ENCODE results near the gene MEIS2.

MEIS2 gene

GRCh38 chr15:36940636-36941260 lies 159.6 kb downstream of the MEIS2 start:
- ATAC-seq (replicated peaks) (no peak), DNase-seq (no peak)
- Mint-ChIP-seq H3K27ac (no peak overlapping the region), H3K9me3 (no peaks in the 10 kb centered on the region), H3K4me3 (no peak overlapping the region), H3K4me1 (no peaks in the 10 kb centered on the region), H3K27me3 (peaks cover 0 to 5% of the 10 kb centered on the region in 2 donors), H3K36me3 (no peaks in the 10 kb centered on the region)

- no peak overlapping the region for H3K27ac Mint-ChIP-seq
- ATAC-seq (replicated peaks): no peak
- H3K4me1 Mint-ChIP-seq: no peaks in the 10 kb centered on the region
- no peaks in the 10 kb centered on the region for H3K9me3 Mint-ChIP-seq
- no peak overlapping the region for H3K4me3 Mint-ChIP-seq
- peaks cover 0 to 5% of the 10 kb centered on the region in 2 donors for H3K27me3 Mint-ChIP-seq
- H3K36me3 Mint-ChIP-seq: no peaks in the 10 kb centered on the region
- no peak for DNase-seq
Observed at GRCh38 chr15:36940219-36940618, 160.1 kb downstream of the MEIS2 start.

DNA sequence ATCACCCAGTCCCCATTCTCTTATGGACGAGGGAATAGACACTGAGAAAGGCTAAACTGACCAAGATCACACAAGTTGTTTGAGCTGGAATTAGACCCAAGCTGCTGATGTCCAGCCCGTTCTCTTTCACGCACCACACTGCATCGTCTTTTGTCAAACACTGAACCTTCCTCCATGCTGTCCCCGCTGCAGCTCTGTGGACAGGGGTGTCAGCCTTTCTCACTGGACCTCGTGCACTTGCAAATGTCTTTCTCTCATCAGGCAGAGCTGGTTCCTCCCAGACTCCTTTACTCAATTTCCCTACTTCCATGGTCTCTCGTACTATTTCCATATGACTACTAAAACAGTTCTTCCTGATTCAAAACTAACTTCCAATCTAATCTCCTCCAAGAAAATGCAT lies 161.6 kb downstream of the MEIS2 start:
- H3K27ac Mint-ChIP-seq: no peak overlapping the region
- H3K9me3 Mint-ChIP-seq: no peaks in the 10 kb centered on the region
- H3K4me1 Mint-ChIP-seq: no peaks in the 10 kb centered on the region
- no peaks in the 10 kb centered on the region for H3K36me3 Mint-ChIP-seq
- DNase-seq: no peak
- no peak overlapping the region for H3K4me3 Mint-ChIP-seq
- H3K27me3 Mint-ChIP-seq: peaks cover 0 to 5% of the 10 kb centered on the region in 2 donors
- no peak for ATAC-seq (replicated peaks)

- H3K4me1 Mint-ChIP-seq: no peaks in the 10 kb centered on the region
- ATAC-seq (replicated peaks) (no peak), DNase-seq (no peak)
- H3K4me3 Mint-ChIP-seq: no peak overlapping the region
- H3K9me3 Mint-ChIP-seq: no peaks in the 10 kb centered on the region
- no peak overlapping the region for H3K27ac Mint-ChIP-seq
- H3K27me3 Mint-ChIP-seq: peaks cover 0 to 5% of the 10 kb centered on the region in 2 donors
- H3K36me3 Mint-ChIP-seq: no peaks in the 10 kb centered on the region
Observed at GRCh38 chr15:36938131-36938530, 162.2 kb downstream of the MEIS2 start.

GRCh38 chr15:36936613-36937012 lies 163.7 kb downstream of the MEIS2 start:
- Mint-ChIP-seq H3K36me3 (no peaks in the 10 kb centered on the region), H3K27ac (no peak overlapping the region), H3K27me3 (peaks cover 0 to 5% of the 10 kb centered on the region in 2 donors), H3K9me3 (no peaks in the 10 kb centered on the region), H3K4me3 (no peak overlapping the region), H3K4me1 (no peaks in the 10 kb centered on the region)
- DNase-seq (no peak), ATAC-seq (replicated peaks) (no peak)

- ATAC-seq (replicated peaks) (no peak), DNase-seq (no peak)
- peaks cover 0 to 2% of the 10 kb centered on the region in 2 donors for H3K9me3 Mint-ChIP-seq
- no peaks in the 10 kb centered on the region for H3K27me3 Mint-ChIP-seq
- no peaks in the 10 kb centered on the region for H3K4me1 Mint-ChIP-seq
- H3K4me3 Mint-ChIP-seq: no peak overlapping the region
- H3K27ac Mint-ChIP-seq: no peak overlapping the region
- H3K36me3 Mint-ChIP-seq: no peaks in the 10 kb centered on the region
Observed at GRCh38 chr15:36933255-36933990, 166.9 kb downstream of the MEIS2 start.

- Mint-ChIP-seq H3K4me1 (no peaks in the 10 kb centered on the region), H3K27ac (no peak overlapping the region), H3K9me3 (peaks cover 0 to 2% of the 10 kb centered on the region in 2 donors), H3K27me3 (no peaks in the 10 kb centered on the region), H3K36me3 (no peaks in the 10 kb centered on the region), H3K4me3 (no peak overlapping the region)
- ATAC-seq (replicated peaks): no peak
- no peak for DNase-seq
Observed at GRCh38 chr15:36932070-36932469, 168.3 kb downstream of the MEIS2 start.

- DNase-seq (no peak), ATAC-seq (replicated peaks) (no peak)
- Mint-ChIP-seq H3K27ac (no peak overlapping the region), H3K9me3 (peaks cover 0 to 2% of the 10 kb centered on the region in 2 donors), H3K27me3 (no peaks in the 10 kb centered on the region), H3K4me1 (no peaks in the 10 kb centered on the region), H3K36me3 (no peaks in the 10 kb centered on the region), H3K4me3 (no peak overlapping the region)
Observed at GRCh38 chr15:36931434-36931833, 168.9 kb downstream of the MEIS2 start.

DNA sequence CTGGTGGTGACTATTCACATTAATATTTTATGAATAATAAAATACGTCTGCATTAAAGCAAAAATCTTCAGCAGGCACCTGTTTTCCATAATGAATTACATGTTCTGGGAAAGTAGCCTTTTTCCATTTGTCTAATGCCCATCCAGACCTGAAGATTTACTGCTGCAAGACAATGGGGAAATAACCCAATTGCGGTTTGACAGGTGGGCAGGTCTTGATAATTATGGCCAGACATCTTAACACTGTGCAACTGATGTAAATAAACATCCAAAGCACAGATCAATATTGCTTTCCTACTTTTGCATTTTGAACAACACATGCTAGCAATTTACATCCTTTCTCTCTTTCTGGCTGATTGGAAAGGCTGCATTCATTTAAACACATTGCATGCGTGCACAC lies 173.9 kb downstream of the MEIS2 start:
- Mint-ChIP-seq H3K27me3 (no peaks in the 10 kb centered on the region), H3K9me3 (peaks cover 0 to 4% of the 10 kb centered on the region in 2 donors), H3K27ac (no peak overlapping the region), H3K4me1 (no peaks in the 10 kb centered on the region), H3K36me3 (no peaks in the 10 kb centered on the region), H3K4me3 (no peak overlapping the region)
- DNase-seq (no peak), ATAC-seq (replicated peaks) (no peak)

GRCh38 chr15:36925653-36926426 lies 174.5 kb downstream of the MEIS2 start:
- Mint-ChIP-seq H3K9me3 (peaks cover 0 to 4% of the 10 kb centered on the region in 2 donors), H3K4me3 (no peak overlapping the region)
- no peak for ATAC-seq (replicated peaks)

GRCh38 chr15:36925049-36925448 lies 175.3 kb downstream of the MEIS2 start:
- no peak for ATAC-seq (replicated peaks)
- Mint-ChIP-seq H3K36me3 (no peaks in the 10 kb centered on the region), H3K4me1 (no peaks in the 10 kb centered on the region), H3K9me3 (peaks cover 0 to 4% of the 10 kb centered on the region in 2 donors), H3K27ac (no peak overlapping the region), H3K27me3 (no peaks in the 10 kb centered on the region), H3K4me3 (no peak overlapping the region)
- no peak for DNase-seq

More at GRCh38 chr15:36925653-36926426, 174.5 kb downstream of the MEIS2 start:
- no peaks in the 10 kb centered on the region for H3K36me3 Mint-ChIP-seq
- H3K27ac Mint-ChIP-seq: no peak overlapping the region
- no peaks in the 10 kb centered on the region for H3K4me1 Mint-ChIP-seq
- H3K27me3 Mint-ChIP-seq: no peaks in the 10 kb centered on the region
- DNase-seq: no peak

DNA sequence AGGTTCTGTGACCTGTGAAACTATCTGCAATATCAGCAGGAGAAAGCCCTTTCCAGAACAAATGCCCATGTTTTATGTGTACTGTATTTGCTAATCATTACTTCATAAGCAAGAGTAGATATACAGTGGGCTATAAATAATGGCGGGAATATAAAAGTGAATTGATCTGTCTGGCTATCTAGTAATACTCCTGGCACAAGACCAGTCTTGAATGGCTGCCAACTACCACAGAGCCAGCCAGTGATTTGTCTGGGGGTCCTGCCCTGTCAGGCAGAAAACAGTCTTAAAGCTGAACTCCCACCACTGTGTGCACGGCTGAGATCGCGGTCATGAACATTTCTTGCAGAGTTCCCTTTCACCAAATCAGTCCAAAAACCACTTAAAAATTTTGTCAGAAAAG lies 176.3 kb downstream of the MEIS2 start:
- no peaks in the 10 kb centered on the region for H3K36me3 Mint-ChIP-seq
- H3K9me3 Mint-ChIP-seq: peaks cover 0 to 2% of the 10 kb centered on the region in 2 donors
- no peak for ATAC-seq (replicated peaks)
- H3K27ac Mint-ChIP-seq: no peak overlapping the region
- no peaks in the 10 kb centered on the region for H3K4me1 Mint-ChIP-seq
- no peak for DNase-seq
- H3K27me3 Mint-ChIP-seq: no peaks in the 10 kb centered on the region
- no peak overlapping the region for H3K4me3 Mint-ChIP-seq

DNA sequence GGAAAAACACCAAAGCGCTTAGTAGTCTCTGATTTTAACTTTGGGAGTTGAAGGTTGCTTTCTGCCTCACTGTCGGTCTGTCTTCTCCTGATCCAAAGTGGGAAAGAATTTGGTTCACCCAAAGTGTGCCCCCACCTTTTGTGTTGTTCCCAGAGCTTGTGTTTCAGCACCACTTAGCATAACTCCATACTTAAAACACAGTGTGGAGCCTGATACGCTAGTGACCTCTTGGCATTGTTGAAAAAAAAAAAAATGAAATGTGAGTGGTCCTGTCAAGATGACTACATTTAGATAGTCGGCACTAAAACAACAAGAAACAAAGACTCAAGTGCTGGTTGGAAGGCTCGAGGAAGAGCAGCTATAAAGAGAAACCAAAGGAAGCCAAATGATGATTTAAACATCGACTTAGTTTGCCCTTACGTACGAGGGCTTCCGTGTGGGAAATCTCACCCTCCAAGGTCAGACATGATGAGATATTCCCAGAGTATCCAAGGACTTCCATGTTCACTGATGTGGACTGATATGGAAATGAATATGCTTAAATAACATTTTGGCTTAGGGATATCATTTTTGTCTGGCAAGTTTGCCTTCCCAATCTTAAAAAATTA lies 178.8 kb downstream of the MEIS2 start:
- H3K36me3 Mint-ChIP-seq: no peaks in the 10 kb centered on the region
- H3K4me1 Mint-ChIP-seq: no peaks in the 10 kb centered on the region
- DNase-seq (no peak), ATAC-seq (replicated peaks) (no peak)
- H3K27me3 Mint-ChIP-seq: no peaks in the 10 kb centered on the region
- H3K9me3 Mint-ChIP-seq: peaks cover 0 to 2% of the 10 kb centered on the region in 2 donors
- no peak overlapping the region for H3K27ac Mint-ChIP-seq
- no peak overlapping the region for H3K4me3 Mint-ChIP-seq

DNA sequence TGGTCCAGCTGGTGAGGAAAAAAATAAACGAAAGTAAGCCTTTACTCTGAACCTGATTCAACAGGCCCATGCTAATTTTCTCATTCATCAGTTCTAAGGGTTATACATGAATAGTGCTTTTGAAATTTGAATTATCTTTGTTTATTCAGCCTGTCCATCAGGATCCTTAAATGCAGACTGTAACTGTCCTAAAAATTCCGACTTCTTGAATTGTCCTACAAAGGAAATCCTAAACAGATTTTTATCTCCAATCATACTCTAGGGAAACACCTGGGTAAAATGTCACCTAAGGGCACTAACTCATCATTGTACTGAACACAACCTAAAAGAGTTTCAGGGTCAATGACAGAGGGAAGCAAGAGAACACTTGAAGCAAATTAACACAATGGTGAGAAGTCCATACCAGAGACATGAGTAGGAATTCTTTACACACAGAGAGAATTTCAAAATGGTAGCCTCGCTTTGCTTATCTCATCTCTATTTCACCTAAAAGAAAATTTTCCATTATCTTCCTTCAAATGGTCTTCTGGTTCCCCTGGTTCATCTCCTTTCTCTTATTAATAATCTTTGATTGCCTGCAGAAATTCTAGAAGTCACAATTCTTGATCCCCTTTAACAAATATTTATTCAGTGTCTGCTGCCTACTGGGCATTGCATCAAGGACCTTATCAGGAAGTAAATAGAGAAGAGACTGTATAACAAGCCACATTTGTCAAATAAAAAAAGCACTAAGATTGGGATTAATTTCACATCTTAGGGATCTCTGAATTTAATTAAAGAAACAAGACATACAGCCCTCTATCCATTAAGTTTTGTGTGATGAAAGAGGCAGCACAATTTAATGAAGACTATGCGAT lies 182.7 kb downstream of the MEIS2 start:
- no peaks in the 10 kb centered on the region for H3K36me3 Mint-ChIP-seq

More for the DNA sequence above, 182.7 kb downstream of the MEIS2 start:
- DNase-seq (no peak), ATAC-seq (replicated peaks) (no peak)
- Mint-ChIP-seq H3K4me3 (no peak overlapping the region), H3K9me3 (no peaks in the 10 kb centered on the region), H3K4me1 (no peaks in the 10 kb centered on the region), H3K27me3 (no peaks in the 10 kb centered on the region), H3K27ac (no peak overlapping the region)

All from stimulated activated naive B cell treated with anti-CD40 and anti-IgM and Interleukin-4, amounts not matched to agents 10 μg/mL and 1 μg/mL and 100 μg/mL, for 72 hours (primary cell).